Mammary epithelial cell (primary cell): Measurements from ENCODE around the gene SRP14.

ENCODE experiments used
- EZH2 ChIP-seq: IDR thresholded peaks from 2 replicates; pipeline ENCODE4 v1.6.1; 2012; ENCODE audit warnings: low read length, inconsistent platforms, borderline replicate concordance
- TF ChIP-seq, protein P1 (sequence below), 2 donors: IDR thresholded peaks in 1 of 2; conservative IDR thresholded peaks in 1 of 2; 2 replicates each; pipeline ENCODE4 v1.5.1; 2011 to 2012; ENCODE audit warnings: inconsistent platforms in 2 of 2, low read length in 2 of 2, mild to moderate bottlenecking in 2 of 2, control low read depth in 1 of 2, low read depth in 1 of 2; ENCODE audit not compliant: insufficient read depth in 1 of 2; ENCODE audit errors: extremely low read depth in 1 of 2

DNA sequence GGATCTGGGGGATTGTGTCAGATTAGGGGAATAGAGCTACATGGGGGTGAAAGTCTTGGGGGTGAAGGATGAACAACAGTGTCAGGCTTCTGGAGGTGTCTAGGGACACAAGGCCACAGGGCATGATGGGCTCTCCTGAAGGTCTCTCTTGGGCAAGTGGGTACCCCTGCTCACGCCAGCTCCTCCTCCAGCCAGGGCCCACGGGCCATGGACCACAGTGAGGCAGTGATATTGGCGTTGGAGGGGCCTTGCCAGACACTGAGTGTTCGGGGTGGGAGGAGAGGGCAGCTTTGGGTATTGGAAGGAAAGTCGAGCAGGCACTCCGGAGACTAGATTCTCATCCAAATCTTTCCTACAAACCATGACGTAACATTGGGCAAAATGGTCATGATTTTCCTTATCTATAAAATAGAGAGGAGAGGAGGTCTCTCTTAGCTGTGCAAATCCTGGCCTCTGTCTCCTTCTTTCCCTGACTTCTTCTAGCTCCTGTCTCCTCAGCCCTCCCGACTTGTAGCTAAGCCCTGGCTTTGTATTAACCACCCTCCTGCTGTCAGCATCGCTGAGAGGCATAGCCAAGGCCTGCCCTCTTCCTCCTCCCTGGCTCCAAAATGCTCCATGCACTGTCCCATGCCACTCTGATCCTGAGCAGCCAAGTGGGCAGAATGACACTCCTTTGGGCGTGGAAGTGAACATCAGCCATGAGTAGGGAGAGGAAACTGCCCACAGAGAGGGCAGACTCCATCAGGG, 24.0 kb upstream of the SRP14 start:
- no peak for TF ChIP-seq EZH2
- TF ChIP-seq, protein P1, sequence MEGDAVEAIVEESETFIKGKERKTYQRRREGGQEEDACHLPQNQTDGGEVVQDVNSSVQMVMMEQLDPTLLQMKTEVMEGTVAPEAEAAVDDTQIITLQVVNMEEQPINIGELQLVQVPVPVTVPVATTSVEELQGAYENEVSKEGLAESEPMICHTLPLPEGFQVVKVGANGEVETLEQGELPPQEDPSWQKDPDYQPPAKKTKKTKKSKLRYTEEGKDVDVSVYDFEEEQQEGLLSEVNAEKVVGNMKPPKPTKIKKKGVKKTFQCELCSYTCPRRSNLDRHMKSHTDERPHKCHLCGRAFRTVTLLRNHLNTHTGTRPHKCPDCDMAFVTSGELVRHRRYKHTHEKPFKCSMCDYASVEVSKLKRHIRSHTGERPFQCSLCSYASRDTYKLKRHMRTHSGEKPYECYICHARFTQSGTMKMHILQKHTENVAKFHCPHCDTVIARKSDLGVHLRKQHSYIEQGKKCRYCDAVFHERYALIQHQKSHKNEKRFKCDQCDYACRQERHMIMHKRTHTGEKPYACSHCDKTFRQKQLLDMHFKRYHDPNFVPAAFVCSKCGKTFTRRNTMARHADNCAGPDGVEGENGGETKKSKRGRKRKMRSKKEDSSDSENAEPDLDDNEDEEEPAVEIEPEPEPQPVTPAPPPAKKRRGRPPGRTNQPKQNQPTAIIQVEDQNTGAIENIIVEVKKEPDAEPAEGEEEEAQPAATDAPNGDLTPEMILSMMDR (conservative IDR thresholded peaks at IDR 0.05 in 1 of 2, IDR thresholded peaks at IDR 0.05 in 1 of 2; ENCODE audit: extremely low read depth in 1 of 2, insufficient read depth in 1 of 2, low read depth in 1 of 2, low read length in 2 of 2): no peak
